OCI-LY3 (cell line): ENCODE measurements around the gene MMS22L.

Source experiments
- H2AFZ ChIP-seq: fragments of 200-600, 300-600 bp; shearing (Covaris generic); 2 replicates; pipeline ENCODE4 v1.6.0; 2014; ENCODE audit warnings: antibody characterized with exemption, low read depth, low read length
- H3K27ac ChIP-seq: fragments of 200-600, 300-600 bp; sonication (generic); 2 replicates; pipeline ENCODE4 v1.5.1; 2014; ENCODE audit warnings: mild to moderate bottlenecking, low read length, moderate library complexity, mixed read lengths
- H3K27me3 ChIP-seq: fragments of 200-600, 300-600 bp; sonication (generic); 2 replicates; pipeline ENCODE4 v1.6.1; 2014; ENCODE audit warnings: low read depth, low read length, mixed read lengths
- H3K36me3 ChIP-seq: fragments of 200-600, 300-600 bp; sonication (generic); replicated peaks from 2 replicates; pipeline ENCODE3; 2014; ENCODE audit warnings: low read depth, low read length, mixed read lengths
- H3K4me1 ChIP-seq: fragments of 300-600, 200-600 bp; sonication (generic); 2 replicates; pipeline ENCODE4 v1.6.1; 2014; ENCODE audit warnings: low read length, mixed read lengths
- H3K4me2 ChIP-seq: fragments of 200-600, 300-600 bp; sonication (generic); 2 replicates; pipeline ENCODE4 v1.6.1; 2014; ENCODE audit warnings: low read length, mixed read lengths
- H3K4me3 ChIP-seq: fragments of 300-600, 200-600 bp; sonication (generic); 2 replicates; pipeline ENCODE4 v1.5.1; 2014; ENCODE audit warnings: antibody characterized with exemption, mild to moderate bottlenecking, low read length, moderate library complexity
- H3K79me2 ChIP-seq: fragments of 300-600, 200-600 bp; shearing (Covaris generic); 2 replicates; pipeline ENCODE4 v1.6.1; 2014; ENCODE audit warnings: mild to moderate bottlenecking, low read length, mixed read lengths
- H3K9ac ChIP-seq: fragments of 300-600, 200-600 bp; shearing (Covaris generic); 2 replicates; pipeline ENCODE4 v1.6.0; 2014; ENCODE audit warnings: mild to moderate bottlenecking, low read length, moderate library complexity
- H3K9me3 ChIP-seq: fragments of 200-600, 300-600 bp; shearing (Covaris generic); 2 replicates; pipeline ENCODE4 v1.6.1; 2014; ENCODE audit warnings: low read length, mixed read lengths; ENCODE audit not compliant: insufficient read depth
- H4K20me1 ChIP-seq: fragments of 200-600, 300-600 bp; sonication (generic); 2 replicates; pipeline ENCODE4 v1.6.1; 2016; ENCODE audit warnings: low read length, mixed read lengths; ENCODE audit not compliant: insufficient read depth
- EZH2phosphoT487 ChIP-seq: fragments of 200-600 bp; shearing (Covaris generic); IDR thresholded peaks from 2 replicates; pipeline ENCODE4 v1.6.1; 2018; ENCODE audit warnings: antibody characterized with exemption, mixed run types, low read depth
- TF ChIP-seq, protein P1 (sequence below): fragments of 200-600, 300-600 bp; sonication (generic); IDR thresholded peaks from 2 replicates; pipeline ENCODE4 v1.5.1; 2014; ENCODE audit warnings: antibody characterized with exemption, low read length, low read depth

MMS22L gene

DNA sequence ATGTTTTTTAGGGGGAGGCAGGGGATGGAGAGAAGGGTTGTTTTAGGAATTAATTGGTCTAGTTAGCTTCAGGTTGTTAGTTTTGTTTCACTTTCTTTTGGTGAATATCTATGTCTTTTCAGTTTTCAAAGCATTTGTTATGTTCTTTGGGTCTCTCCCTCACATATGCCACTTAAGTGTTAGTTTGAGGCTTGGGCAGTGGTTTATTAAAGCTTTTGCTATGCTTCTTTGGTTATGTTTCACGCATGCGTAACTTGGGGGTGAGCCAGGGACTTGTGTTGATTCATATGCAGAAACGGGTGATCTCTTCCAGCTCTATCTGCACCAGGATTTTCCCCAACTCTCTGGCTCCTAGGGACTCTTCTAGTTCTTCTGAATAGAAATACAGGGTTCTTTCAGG is 11.4 kb upstream of the MMS22L start:
- H3K4me3 ChIP-seq: no peak overlapping the region
- no peak overlapping the region for H3K4me2 ChIP-seq
- H2AFZ ChIP-seq: no peak overlapping the region
- no peak overlapping the region for H3K9ac ChIP-seq
- H3K4me1 ChIP-seq: no peaks in the 10 kb centered on the region
- H4K20me1 ChIP-seq: no peaks in the 10 kb centered on the region
- no peaks in the 10 kb centered on the region for H3K27me3 ChIP-seq
- H3K27ac ChIP-seq: no peak overlapping the region
- H3K79me2 ChIP-seq: no peaks in the 10 kb centered on the region
- no peaks in the 10 kb centered on the region for H3K36me3 ChIP-seq
- no peak for TF ChIP-seq EZH2phosphoT487
- TF ChIP-seq, protein P1, sequence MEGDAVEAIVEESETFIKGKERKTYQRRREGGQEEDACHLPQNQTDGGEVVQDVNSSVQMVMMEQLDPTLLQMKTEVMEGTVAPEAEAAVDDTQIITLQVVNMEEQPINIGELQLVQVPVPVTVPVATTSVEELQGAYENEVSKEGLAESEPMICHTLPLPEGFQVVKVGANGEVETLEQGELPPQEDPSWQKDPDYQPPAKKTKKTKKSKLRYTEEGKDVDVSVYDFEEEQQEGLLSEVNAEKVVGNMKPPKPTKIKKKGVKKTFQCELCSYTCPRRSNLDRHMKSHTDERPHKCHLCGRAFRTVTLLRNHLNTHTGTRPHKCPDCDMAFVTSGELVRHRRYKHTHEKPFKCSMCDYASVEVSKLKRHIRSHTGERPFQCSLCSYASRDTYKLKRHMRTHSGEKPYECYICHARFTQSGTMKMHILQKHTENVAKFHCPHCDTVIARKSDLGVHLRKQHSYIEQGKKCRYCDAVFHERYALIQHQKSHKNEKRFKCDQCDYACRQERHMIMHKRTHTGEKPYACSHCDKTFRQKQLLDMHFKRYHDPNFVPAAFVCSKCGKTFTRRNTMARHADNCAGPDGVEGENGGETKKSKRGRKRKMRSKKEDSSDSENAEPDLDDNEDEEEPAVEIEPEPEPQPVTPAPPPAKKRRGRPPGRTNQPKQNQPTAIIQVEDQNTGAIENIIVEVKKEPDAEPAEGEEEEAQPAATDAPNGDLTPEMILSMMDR: no peak
- H3K9me3 ChIP-seq: no peaks in the 10 kb centered on the region

DNA sequence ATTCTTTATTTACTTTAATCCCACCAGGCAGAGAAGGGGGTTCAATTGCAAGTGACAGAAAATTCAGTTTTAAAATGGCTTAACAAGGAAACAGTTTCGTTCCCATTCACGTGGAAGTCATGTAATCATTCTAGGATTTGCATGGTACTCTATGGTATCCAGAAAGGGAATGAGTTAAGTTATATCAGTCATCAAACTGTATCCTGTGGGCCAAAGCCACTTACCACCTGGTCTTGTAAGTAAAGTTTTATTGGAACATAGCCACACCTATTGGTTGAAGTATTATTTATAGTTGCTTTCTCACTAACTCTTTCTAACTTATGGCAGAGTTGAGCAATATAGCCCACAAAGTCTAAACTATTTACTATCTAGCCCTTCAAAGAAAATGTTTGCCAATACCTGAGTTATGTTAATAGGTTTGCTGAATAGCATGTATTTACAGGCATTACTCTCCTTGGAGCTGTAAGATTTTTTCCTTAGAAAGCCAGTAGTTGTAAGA is 10.2 kb upstream of the MMS22L start:
- H3K27ac ChIP-seq: no peak overlapping the region
- no peaks in the 10 kb centered on the region for H4K20me1 ChIP-seq
- no peaks in the 10 kb centered on the region for H3K79me2 ChIP-seq
- H3K9me3 ChIP-seq: no peaks in the 10 kb centered on the region
- H2AFZ ChIP-seq: no peak overlapping the region
- no peaks in the 10 kb centered on the region for H3K27me3 ChIP-seq
- H3K4me2 ChIP-seq: no peak overlapping the region
- no peak overlapping the region for H3K4me3 ChIP-seq
- no peaks in the 10 kb centered on the region for H3K4me1 ChIP-seq
- H3K36me3 ChIP-seq: no peaks in the 10 kb centered on the region
- TF ChIP-seq EZH2phosphoT487: no peak
- TF ChIP-seq, protein P1: no peak
- H3K9ac ChIP-seq: no peak overlapping the region

- Histone ChIP-seq H3K9me3 (no peaks in the 10 kb centered on the region), H3K27me3 (no peaks in the 10 kb centered on the region), H3K27ac (no peak overlapping the region), H3K4me3 (no peak overlapping the region), H3K4me1 (no peaks in the 10 kb centered on the region), H3K4me2 (no peak overlapping the region), H2AFZ (no peak overlapping the region), H3K36me3 (no peaks in the 10 kb centered on the region), H3K79me2 (no peaks in the 10 kb centered on the region), H4K20me1 (no peaks in the 10 kb centered on the region), H3K9ac (no peak overlapping the region)
- TF ChIP-seq, protein P1: no peak
- no peak for TF ChIP-seq EZH2phosphoT487
Observed at GRCh38 chr6:97292671-97293070, 9.7 kb upstream of the MMS22L start.

- no peak overlapping the region for H3K27ac ChIP-seq
- no peaks in the 10 kb centered on the region for H4K20me1 ChIP-seq
- H3K27me3 ChIP-seq: no peaks in the 10 kb centered on the region
- no peak overlapping the region for H3K4me2 ChIP-seq
- no peak overlapping the region for H2AFZ ChIP-seq
- H3K79me2 ChIP-seq: no peaks in the 10 kb centered on the region
- TF ChIP-seq, protein P1: no peak
- TF ChIP-seq EZH2phosphoT487: no peak
- H3K4me1 ChIP-seq: no peaks in the 10 kb centered on the region
- H3K36me3 ChIP-seq: no peaks in the 10 kb centered on the region
- H3K9me3 ChIP-seq: no peaks in the 10 kb centered on the region
- H3K4me3 ChIP-seq: no peak overlapping the region
- no peak overlapping the region for H3K9ac ChIP-seq
Observed at GRCh38 chr6:97291896-97292295, 8.9 kb upstream of the MMS22L start.
